ENCODE results near the gene FHL5.

The FHL5 gene

DNA sequence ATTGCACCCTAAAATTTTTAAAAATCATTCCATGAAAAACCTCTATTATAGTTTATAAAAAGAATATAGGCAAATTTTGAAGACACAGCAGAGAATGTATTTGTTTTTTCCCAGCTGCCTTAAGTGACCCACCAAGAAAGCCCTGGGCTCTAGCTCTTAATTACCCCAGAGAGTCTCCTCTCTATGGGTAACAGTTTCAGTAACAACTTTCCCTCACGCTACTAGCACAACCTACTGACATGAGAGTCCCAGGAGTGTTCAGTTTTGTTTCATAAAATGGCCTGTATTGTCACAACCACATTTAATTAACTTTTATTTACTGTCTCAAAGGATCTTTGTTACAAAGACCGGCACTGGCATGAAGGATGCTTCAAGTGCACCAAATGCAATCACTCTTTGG lies 41.5 kb downstream of the FHL5 start:
- H3K4me3 ChIP-seq (ENCODE audit: low read depth, low read length) = no peak overlapping the region
- DNase-seq (ENCODE audit: low read depth) = no peak
- TF ChIP-seq, protein P1, sequence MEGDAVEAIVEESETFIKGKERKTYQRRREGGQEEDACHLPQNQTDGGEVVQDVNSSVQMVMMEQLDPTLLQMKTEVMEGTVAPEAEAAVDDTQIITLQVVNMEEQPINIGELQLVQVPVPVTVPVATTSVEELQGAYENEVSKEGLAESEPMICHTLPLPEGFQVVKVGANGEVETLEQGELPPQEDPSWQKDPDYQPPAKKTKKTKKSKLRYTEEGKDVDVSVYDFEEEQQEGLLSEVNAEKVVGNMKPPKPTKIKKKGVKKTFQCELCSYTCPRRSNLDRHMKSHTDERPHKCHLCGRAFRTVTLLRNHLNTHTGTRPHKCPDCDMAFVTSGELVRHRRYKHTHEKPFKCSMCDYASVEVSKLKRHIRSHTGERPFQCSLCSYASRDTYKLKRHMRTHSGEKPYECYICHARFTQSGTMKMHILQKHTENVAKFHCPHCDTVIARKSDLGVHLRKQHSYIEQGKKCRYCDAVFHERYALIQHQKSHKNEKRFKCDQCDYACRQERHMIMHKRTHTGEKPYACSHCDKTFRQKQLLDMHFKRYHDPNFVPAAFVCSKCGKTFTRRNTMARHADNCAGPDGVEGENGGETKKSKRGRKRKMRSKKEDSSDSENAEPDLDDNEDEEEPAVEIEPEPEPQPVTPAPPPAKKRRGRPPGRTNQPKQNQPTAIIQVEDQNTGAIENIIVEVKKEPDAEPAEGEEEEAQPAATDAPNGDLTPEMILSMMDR (IDR thresholded peaks at IDR 0.05; ENCODE audit: control insufficient read depth, extremely low read depth, insufficient read depth) = no peak

DNA sequence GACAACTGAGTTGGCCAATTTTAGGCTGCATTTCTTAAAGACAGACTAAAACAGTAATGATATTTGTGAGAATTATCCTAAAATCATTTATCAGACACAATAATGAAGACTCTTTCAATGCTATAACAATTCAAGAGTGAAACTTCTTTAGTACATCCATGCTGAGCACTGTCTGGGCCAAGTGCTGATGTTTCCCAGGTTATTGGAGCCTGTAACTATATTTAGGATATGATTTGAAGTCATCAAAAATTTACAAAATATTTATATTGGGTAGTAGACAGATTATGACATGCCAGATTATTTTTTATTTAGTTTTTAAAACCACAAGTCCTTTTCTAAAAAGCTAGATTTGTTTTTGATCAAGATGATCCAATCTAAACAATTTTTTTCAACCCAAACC lies 45.1 kb downstream of the FHL5 start:
- DNase-seq (ENCODE audit: low read depth) = no peak
- H3K4me3 ChIP-seq (ENCODE audit: low read depth, low read length) = no peak overlapping the region
- TF ChIP-seq, protein P1 (IDR thresholded peaks at IDR 0.05; ENCODE audit: control insufficient read depth, extremely low read depth, insufficient read depth) = no peak

DNA sequence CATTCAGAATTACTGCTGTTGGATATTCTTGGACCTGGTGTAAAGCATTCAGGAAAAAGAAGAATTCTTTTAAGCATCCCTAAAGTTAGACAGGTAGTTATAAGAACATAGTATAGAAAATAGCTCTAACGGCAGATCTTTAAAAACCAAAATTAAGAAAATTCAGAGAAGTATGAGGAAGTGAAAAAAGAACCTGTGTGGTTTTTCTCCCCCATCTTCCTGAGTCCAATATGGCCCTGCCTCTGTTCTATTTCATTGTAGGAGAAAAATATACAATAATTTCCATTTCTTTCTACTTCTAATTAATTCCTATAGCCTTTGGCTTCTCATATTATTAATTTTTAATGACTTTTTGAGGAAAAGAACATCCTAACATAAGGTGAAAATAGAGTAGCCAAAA lies 47.1 kb downstream of the FHL5 start:
- TF ChIP-seq, protein P1 (IDR thresholded peaks at IDR 0.05; ENCODE audit: control insufficient read depth, extremely low read depth, insufficient read depth) = no peak
- no peak for DNase-seq (ENCODE audit: low read depth)
- H3K4me3 ChIP-seq (ENCODE audit: low read depth, low read length) = no peak overlapping the region

DNA sequence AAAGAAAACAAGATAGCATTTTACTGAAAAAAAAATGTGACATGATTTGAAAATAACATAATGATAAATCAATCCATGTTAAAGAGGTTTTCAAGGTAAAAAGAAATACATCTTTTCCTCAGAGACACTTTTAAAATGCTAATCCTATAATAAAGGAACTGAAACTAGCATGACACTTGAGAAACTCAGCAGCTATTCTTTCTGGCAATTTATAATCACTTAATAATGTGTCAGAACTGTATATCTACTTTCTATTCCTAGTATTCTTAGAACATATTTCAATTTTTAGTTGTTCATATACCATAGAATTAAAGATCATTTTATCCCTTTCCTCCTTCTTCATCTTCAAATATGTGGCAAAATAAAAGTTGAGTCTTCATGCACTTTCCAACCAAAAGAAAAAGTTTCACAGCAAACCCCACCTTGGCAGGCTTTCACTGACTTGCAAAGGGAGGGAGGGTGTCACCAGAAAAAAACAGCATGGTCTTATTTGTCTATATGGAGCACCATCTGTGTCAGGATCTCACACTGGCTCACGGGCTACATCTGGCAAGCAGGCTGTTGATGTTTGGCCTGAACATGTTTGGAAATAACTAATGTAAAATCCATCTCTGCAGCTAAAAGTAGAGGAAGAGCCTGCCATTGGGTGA lies 48.5 kb downstream of the FHL5 start:
- DNase-seq (ENCODE audit: low read depth) = no peak
- TF ChIP-seq, protein P1 (IDR thresholded peaks at IDR 0.05; ENCODE audit: control insufficient read depth, extremely low read depth, insufficient read depth) = no peak
- no peak overlapping the region for H3K4me3 ChIP-seq (ENCODE audit: low read depth, low read length)

DNA sequence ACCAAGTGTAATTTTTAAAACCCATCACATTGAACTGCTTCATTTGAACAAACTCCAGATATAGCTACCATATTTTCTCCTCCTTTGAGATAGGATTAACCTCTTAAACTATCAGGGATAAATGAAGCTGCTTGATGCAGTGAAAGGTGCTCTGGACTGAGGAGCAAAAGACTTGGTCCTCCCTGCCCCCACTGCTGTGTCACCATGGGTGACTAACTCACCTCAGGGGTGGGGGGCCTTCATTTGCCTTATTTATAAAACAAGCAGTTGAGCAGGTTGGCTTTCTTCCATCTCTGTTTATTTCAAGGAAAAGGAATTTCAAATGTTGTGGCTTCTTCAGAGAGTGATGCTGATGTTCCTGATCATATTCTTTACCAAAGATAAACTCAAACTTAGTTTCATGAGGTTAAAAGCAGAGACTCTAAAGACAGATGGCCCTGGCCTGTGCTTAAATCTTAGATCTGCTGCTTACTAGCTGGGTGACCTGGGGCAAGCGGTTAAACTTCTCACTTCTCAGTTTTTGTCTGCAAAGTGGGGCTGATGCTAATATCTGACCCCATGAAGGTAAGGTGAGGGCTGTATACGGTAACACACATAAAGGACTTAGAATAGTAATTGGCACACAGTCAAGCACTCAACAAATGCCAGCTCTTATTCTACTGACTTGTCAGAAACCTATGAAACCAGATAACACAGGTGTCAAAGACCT lies 50.5 kb downstream of the FHL5 start:
- TF ChIP-seq, protein P1 (IDR thresholded peaks at IDR 0.05; ENCODE audit: control insufficient read depth, extremely low read depth, insufficient read depth) = no peak
- no peak for DNase-seq (ENCODE audit: low read depth)
- no peak overlapping the region for H3K4me3 ChIP-seq (ENCODE audit: low read depth, low read length)

DNA sequence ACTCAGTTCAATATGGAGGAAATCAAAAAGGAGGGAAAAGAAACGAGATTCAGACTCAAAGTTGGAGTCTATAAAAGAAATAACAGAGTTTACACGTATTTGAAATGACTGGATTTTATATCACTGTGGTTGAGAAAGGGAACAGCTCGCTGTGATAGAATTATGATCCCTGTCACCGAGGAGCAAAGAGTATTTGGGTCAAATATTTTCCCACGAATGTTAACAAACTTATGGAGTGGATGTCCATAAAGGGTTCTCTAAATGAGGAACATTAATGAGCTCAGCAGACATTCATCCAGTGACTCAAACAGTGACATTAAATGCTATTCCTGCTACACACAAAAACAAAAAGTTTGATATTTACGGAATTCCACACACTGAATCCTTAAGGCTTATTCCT lies 57.9 kb downstream of the FHL5 start:
- no peak for DNase-seq (ENCODE audit: low read depth)
- H3K4me3 ChIP-seq (ENCODE audit: low read depth, low read length) = no peak overlapping the region
- TF ChIP-seq, protein P1 (IDR thresholded peaks at IDR 0.05; ENCODE audit: control insufficient read depth, extremely low read depth, insufficient read depth) = no peak
